K562 (cell line): ENCODE data around the gene TRIM47. TPM values are rescaled to one million over a fixed set of nuclear protein-coding genes. Genes with fewer than 3 reads are reported as not detected.

Experiments
- ELF1 ChIP-seq: fragments of 200-800 bp; sonication (Bioruptor generic); IDR thresholded peaks from 2 replicates; pipeline ENCODE4 v1.6.1; 2016; ENCODE audit warnings: missing genetic modification characterization, missing compliant biosample characterization
- NR2C1 ChIP-seq, 2 experiments: fragments of 450-650 bp; IDR thresholded peaks; 2 replicates each; pipeline ENCODE4 v1.6.1; 2017; ENCODE audit warnings: mild to moderate bottlenecking in 2 of 2, antibody characterized with exemption in 1 of 2, inconsistent platforms in 1 of 2, missing compliant biosample characterization in 1 of 2, missing genetic modification characterization in 1 of 2
- TCF7 ChIP-seq: sonication (generic); IDR thresholded peaks from 2 replicates; pipeline ENCODE4 v1.6.1; 2016; ENCODE audit warnings: antibody characterized with exemption, borderline replicate concordance
- polyA plus RNA-seq, 8 experiments: library from polyadenylated mRNA; depleted of rRNA in 4 of 8; stranded (reverse) in 5 of 8; unstranded in 3 of 8; fragments of >200 nt; fragmentation: Nextera tagmentation in 2 of 8; fragmentation: Illumina TruSeq in 1 of 8; extraction: Ambion mirVana in 2 of 8; extraction: Trizol in 1 of 8; gene quantifications; 2 replicates each; pipeline versions ENCODE4 v1.2.1 to v1.2.3, GENCODE V29; 2011 to 2014; ENCODE audit warnings: inconsistent platforms in 1 of 8, missing spikeins in 1 of 8
- total RNA-seq, 7 experiments: library from RNA; depleted of rRNA in 6 of 7; stranded (reverse); fragments of >200 nt in 6 of 7; fragmentation: Illumina TruSeq in 2 of 7; extraction: Trizol in 2 of 7; gene quantifications; 2 replicates each; pipeline versions ENCODE4 v1.2.1 to v1.2.3, GENCODE V29; 2011 to 2021; ENCODE audit warnings: low replicate concordance in 1 of 7
- TF ChIP-seq, protein P1 (sequence below): fragments of 450-650 bp; IDR thresholded peaks from 2 replicates; pipeline ENCODE4 v1.6.1; 2016; ENCODE audit warnings: mild to moderate bottlenecking
- TF ChIP-seq, protein P2 (sequence below): fragments of 250-450 bp; sonication (Bioruptor Pico); IDR thresholded peaks from 2 replicates; pipeline ENCODE4 v1.4.0; 2020

TRIM47 gene
- total and polyA plus RNA-seq, 9 of the 15 experiments (the other 6 are each of a cell fraction or from before 2014, with no cell fraction given): 0.56 to 6.1 (median 3.2) TPM

DNA sequence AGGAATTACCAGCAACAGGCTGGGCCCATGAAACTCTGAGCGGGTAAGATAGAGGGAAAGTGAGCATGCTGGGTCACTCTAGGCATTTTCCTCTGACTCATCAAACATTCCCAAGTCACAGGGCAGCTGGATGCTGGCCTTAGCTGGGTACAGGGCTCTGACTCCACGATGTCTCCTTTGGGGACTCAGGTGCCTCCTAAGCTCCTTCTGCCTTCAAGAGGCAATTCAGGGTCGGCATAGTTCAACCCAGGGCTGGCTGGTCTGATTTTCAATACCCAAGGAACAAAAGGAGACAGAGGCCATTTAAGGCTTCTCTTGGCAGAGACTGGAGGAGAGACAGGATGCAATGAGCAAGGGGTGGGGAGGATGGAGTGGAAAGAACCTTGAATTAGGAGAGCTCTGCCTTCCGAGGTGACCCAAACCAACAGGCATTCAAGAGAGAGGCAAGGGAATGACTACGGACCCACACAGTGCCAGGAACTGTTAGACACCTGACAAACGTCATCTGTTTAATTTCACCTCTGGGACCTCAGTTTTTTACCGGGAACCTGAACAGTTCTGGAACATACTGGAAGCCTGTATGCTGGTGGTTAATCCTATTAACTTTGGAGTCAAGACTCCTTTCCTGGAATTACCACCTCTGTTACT lies 24.2 kb downstream of the TRIM47 start (continued):
- TF ChIP-seq TCF7 (no peak), ELF1 (tag) (no peak), NR2C1 (IDR thresholded peaks at IDR 0.05) (no peak), NR2C1 (tag; IDR thresholded peaks at IDR 0.05) (no peak)
- TF ChIP-seq, protein P1, sequence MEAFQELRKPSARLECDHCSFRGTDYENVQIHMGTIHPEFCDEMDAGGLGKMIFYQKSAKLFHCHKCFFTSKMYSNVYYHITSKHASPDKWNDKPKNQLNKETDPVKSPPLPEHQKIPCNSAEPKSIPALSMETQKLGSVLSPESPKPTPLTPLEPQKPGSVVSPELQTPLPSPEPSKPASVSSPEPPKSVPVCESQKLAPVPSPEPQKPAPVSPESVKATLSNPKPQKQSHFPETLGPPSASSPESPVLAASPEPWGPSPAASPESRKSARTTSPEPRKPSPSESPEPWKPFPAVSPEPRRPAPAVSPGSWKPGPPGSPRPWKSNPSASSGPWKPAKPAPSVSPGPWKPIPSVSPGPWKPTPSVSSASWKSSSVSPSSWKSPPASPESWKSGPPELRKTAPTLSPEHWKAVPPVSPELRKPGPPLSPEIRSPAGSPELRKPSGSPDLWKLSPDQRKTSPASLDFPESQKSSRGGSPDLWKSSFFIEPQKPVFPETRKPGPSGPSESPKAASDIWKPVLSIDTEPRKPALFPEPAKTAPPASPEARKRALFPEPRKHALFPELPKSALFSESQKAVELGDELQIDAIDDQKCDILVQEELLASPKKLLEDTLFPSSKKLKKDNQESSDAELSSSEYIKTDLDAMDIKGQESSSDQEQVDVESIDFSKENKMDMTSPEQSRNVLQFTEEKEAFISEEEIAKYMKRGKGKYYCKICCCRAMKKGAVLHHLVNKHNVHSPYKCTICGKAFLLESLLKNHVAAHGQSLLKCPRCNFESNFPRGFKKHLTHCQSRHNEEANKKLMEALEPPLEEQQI: no peak
- TF ChIP-seq, protein P2, sequence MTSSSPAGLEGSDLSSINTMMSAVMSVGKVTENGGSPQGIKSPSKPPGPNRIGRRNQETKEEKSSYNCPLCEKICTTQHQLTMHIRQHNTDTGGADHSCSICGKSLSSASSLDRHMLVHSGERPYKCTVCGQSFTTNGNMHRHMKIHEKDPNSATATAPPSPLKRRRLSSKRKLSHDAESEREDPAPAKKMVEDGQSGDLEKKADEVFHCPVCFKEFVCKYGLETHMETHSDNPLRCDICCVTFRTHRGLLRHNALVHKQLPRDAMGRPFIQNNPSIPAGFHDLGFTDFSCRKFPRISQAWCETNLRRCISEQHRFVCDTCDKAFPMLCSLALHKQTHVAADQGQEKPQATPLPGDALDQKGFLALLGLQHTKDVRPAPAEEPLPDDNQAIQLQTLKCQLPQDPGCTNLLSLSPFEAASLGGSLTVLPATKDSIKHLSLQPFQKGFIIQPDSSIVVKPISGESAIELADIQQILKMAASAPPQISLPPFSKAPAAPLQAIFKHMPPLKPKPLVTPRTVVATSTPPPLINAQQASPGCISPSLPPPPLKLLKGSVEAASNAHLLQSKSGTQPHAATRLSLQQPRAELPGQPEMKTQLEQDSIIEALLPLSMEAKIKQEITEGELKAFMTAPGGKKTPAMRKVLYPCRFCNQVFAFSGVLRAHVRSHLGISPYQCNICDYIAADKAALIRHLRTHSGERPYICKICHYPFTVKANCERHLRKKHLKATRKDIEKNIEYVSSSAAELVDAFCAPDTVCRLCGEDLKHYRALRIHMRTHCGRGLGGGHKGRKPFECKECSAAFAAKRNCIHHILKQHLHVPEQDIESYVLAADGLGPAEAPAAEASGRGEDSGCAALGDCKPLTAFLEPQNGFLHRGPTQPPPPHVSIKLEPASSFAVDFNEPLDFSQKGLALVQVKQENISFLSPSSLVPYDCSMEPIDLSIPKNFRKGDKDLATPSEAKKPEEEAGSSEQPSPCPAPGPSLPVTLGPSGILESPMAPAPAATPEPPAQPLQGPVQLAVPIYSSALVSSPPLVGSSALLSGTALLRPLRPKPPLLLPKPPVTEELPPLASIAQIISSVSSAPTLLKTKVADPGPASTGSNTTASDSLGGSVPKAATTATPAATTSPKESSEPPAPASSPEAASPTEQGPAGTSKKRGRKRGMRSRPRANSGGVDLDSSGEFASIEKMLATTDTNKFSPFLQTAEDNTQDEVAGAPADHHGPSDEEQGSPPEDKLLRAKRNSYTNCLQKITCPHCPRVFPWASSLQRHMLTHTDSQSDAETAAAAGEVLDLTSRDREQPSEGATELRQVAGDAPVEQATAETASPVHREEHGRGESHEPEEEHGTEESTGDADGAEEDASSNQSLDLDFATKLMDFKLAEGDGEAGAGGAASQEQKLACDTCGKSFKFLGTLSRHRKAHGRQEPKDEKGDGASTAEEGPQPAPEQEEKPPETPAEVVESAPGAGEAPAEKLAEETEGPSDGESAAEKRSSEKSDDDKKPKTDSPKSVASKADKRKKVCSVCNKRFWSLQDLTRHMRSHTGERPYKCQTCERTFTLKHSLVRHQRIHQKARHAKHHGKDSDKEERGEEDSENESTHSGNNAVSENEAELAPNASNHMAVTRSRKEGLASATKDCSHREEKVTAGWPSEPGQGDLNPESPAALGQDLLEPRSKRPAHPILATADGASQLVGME (CRISPR knock-in tag): no peak
